ENCODE data around the gene ABHD5. TPM values are rescaled to one million over a fixed set of nuclear protein-coding genes. Genes with fewer than 3 reads are reported as not detected.

ABHD5 gene
- total and polyA plus RNA-seq, 2 of the 8 experiments (the other 6 are each of a cell fraction or from before 2014, with no cell fraction given): 10.5 to 16.4 TPM

DNA sequence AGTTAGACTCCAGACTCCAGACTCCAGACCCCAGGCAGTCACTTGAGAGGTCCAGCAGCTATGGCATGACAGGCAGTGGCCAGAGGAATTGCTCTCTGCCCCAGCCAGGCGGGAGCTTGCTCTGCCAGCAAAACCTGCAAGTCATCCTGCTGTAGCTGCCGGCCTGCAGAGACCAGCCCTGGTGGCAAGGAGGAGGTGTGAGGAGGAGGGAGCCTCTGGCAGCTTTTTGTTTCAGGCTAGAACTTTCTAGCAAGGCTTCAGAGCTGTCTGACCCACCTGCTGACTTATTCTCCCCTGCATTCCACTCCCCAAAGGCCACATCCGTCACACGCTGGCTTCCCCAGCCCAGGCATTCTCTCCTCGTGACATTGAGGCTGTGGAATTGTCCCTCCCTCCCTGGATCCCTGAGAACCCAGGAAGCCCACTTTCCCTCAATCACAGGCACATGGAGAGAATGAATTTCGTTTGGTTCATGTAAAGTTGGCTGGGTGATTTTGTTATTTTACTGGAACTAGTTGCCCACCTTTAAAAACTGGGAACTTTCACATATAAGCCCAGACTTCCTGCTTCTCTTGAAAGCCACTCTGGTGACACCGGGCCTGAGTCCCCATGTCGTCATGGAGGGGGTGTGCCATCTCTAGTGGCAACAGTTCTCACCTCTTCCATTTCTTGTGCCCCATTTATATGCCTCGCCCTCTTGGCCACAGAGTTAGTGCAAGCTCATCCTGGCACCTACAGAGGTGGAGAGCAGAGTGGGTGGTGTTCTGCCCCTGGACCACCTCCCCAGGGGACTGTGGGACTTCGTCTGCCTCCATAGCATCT, 82.7 kb downstream of the ABHD5 start:
- Histone ChIP-seq H3K9me3 (ENCODE audit: insufficient read depth in 2 of 2, low read depth in 1 of 2, low read length in 1 of 2) (no peaks in the 10 kb centered on the region; a peak in 1 of 4 replicates), H2BK5ac (ENCODE audit: low read depth, low read length) (peak overlapping the region; percentile 20; the same call in 1 of the 2 replicates), H3K27me3 (replicated peaks in 1 of 4; ENCODE audit: control insufficient read depth in 3 of 4, extremely low read depth in 1 of 4, insufficient read depth in 3 of 4, low read length in 3 of 4) (peaks cover 0 to 2% (median 0%) of the 10 kb centered on the region in 4 experiments; a peak in 3 of 7 replicates), H3K4ac (replicated peaks; ENCODE audit: insufficient read length, low read depth, low read length) (no peak overlapping the region), H2AFZ (ENCODE audit: low read length) (peak overlapping the region; percentile 61), H3K9ac (replicated peaks in 1 of 4; ENCODE audit: extremely low read depth in 1 of 4, low read depth in 3 of 4, low read length in 3 of 4) (no peak overlapping the region), H3K4me1 (replicated peaks in 1 of 4; ENCODE audit: control insufficient read depth in 3 of 4, insufficient read depth in 4 of 4, low read length in 3 of 4) (peaks cover 0 to 8% (median 2%) of the 10 kb centered on the region in 4 experiments; a peak in 2 of 7 replicates), H3K4me3 (ENCODE audit: extremely low read depth in 1 of 4, insufficient read depth in 2 of 4, low read depth in 3 of 4, low read length in 4 of 4) (no peak overlapping the region), H2AK5ac (ENCODE audit: low read depth, low read length) (no peak overlapping the region), H3K36me3 (ENCODE audit: control insufficient read depth in 2 of 4, insufficient read depth in 4 of 4, low read length in 3 of 4) (no peaks in the 10 kb centered on the region), H3K18ac (ENCODE audit: extremely low read depth, low read length) (peak overlapping the region; percentile 44; the same call in 1 of the 2 replicates), H3K27ac (ENCODE audit: low read depth, low read length) (no peak overlapping the region), H3K23me2 (ENCODE audit: low read depth, low read length) (no peaks in the 10 kb centered on the region), H2BK15ac (ENCODE audit: low read length) (no peak overlapping the region), H2BK120ac (replicated peaks; ENCODE audit: low read depth, low read length) (no peak overlapping the region), H4K91ac (replicated peaks; ENCODE audit: insufficient read length, low read length) (no peak overlapping the region), H4K5ac (ENCODE audit: insufficient read length, low read depth, low read length) (no peak overlapping the region), H3K14ac (ENCODE audit: insufficient read length) (no peak overlapping the region), H3K23ac (ENCODE audit: insufficient read length) (no peak overlapping the region), H2BK12ac (ENCODE audit: low read depth, low read length) (no peak overlapping the region), H3K56ac (replicated peaks; ENCODE audit: insufficient read length, low read depth, low read length) (no peak overlapping the region), H3K4me2 (ENCODE audit: insufficient read depth in 1 of 2, low read depth in 2 of 2, low read length in 2 of 2) (no peak overlapping the region), H3K79me2 (ENCODE audit: control insufficient read depth in 1 of 2, insufficient read depth in 2 of 2, low read length in 2 of 2) (no peaks in the 10 kb centered on the region), H4K8ac (ENCODE audit: extremely low read depth, insufficient read depth, low read length) (peak overlapping the region; percentile 47; the same call in 1 of the 2 replicates), H3K79me1 (ENCODE audit: low read depth, low read length) (no peaks in the 10 kb centered on the region), H2BK20ac (ENCODE audit: low read length) (peak overlapping the region; percentile 27; the same call in 1 of the 2 replicates), H4K20me1 (replicated peaks in 1 of 2; ENCODE audit: control insufficient read depth in 1 of 2, insufficient read depth in 2 of 2, low read length in 2 of 2) (no peaks in the 10 kb centered on the region)
- DNase-seq (ENCODE audit: low read depth in 1 of 2, low spot score in 2 of 2) (no peak), FAIRE-seq (no peak)
- POLR2A ChIA-PET (ENCODE audit: partially characterized antibody): interaction anchor here (0.7 kb wide), 1 partner anchor 14 kb away, joined by 3 read pairs; no protein-coding TSS in a partner anchor
- TF ChIP-seq MAFK (IDR thresholded peaks at IDR 0.05; ENCODE audit: low read depth, low read length): peak; percentile 46; the same call in 1 of the 2 replicates
- no peak for TF ChIP-seq TEAD4 (IDR thresholded peaks at IDR 0.05; ENCODE audit: low read depth, low read length)
- TF ChIP-seq RAD21 (IDR thresholded peaks at IDR 0.05 in 1 of 2, conservative IDR thresholded peaks at IDR 0.05 in 1 of 2; ENCODE audit: low read depth in 2 of 2, low read length in 2 of 2): no peak
- TF ChIP-seq CTBP2 (IDR thresholded peaks at IDR 0.05; ENCODE audit: borderline replicate concordance, insufficient read depth, insufficient read length, low read length): no peak
- TF ChIP-seq CEBPB (IDR thresholded peaks at IDR 0.05; ENCODE audit: low read depth, low read length): no peak
- TF ChIP-seq, protein P1, sequence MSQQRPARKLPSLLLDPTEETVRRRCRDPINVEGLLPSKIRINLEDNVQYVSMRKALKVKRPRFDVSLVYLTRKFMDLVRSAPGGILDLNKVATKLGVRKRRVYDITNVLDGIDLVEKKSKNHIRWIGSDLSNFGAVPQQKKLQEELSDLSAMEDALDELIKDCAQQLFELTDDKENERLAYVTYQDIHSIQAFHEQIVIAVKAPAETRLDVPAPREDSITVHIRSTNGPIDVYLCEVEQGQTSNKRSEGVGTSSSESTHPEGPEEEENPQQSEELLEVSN (IDR thresholded peaks at IDR 0.05): peak; percentile 73
- TF ChIP-seq, protein P2, sequence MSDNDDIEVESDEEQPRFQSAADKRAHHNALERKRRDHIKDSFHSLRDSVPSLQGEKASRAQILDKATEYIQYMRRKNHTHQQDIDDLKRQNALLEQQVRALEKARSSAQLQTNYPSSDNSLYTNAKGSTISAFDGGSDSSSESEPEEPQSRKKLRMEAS (IDR thresholded peaks at IDR 0.05): peak; percentile 73; the same call in 1 of the 2 replicates
- TF ChIP-seq, protein P3, sequence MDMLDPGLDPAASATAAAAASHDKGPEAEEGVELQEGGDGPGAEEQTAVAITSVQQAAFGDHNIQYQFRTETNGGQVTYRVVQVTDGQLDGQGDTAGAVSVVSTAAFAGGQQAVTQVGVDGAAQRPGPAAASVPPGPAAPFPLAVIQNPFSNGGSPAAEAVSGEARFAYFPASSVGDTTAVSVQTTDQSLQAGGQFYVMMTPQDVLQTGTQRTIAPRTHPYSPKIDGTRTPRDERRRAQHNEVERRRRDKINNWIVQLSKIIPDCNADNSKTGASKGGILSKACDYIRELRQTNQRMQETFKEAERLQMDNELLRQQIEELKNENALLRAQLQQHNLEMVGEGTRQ (IDR thresholded peaks at IDR 0.05; ENCODE audit: low read length): no peak
- 74% methylated on average over 10 of the region's 10 CpGs; no CpG with 5 or more reads in 1 of the 2 experiments for WGBS, 2 experiments (ENCODE audit: extremely low coverage in 1 of 2, insufficient coverage in 1 of 2, insufficient read length in 1 of 2, insufficient replicate concordance in 2 of 2, low coverage in 1 of 2, low lambda C conversion rate in 2 of 2, missing lambda C conversion rate in 1 of 2)
- CTCF ChIA-PET (ENCODE audit: partially characterized antibody): interaction anchor here (0.5 kb wide), 1 partner anchor 141 kb away, joined by 5 read pairs; no protein-coding TSS in a partner anchor
